ENCODE measurements around the gene DIAPH2. TPM values are rescaled to one million over a fixed set of nuclear protein-coding genes. Genes with fewer than 3 reads are reported as not detected.

DIAPH2 gene
- total RNA-seq, 2 donors from 2014 or later = 42.4 to 66.0 TPM

GRCh38 chrX:96685210-96686099, 813 bp downstream of the DIAPH2 start:
- Histone ChIP-seq H3K27ac (peak overlapping the region; percentile 69 to 77), H3K4me3 (peak overlapping the region; percentile 87)
- no peak for TF ChIP-seq CTCF (IDR thresholded peaks at IDR 0.05)

GRCh38 chrX:96687776-96688175, 3.1 kb downstream of the DIAPH2 start:
- TF ChIP-seq CTCF (IDR thresholded peaks at IDR 0.05) = no peak
- H3K27ac ChIP-seq = no peak overlapping the region
- peaks cover 0 to 17% of the 10 kb centered on the region in 2 donors for H3K4me1 ChIP-seq (ENCODE audit: control insufficient read depth in 1 of 2, low read depth in 2 of 2)
- DNase-seq (ENCODE audit: low spot score) (no peak), ATAC-seq (ENCODE audit: insufficient number of reproducible peaks, low FRiP score, low read depth) (no peak)
- H3K9me3 ChIP-seq = no peaks in the 10 kb centered on the region
- H3K4me3 ChIP-seq = no peak overlapping the region
- H3K27me3 ChIP-seq (replicated peaks; ENCODE audit: insufficient read depth) = no peaks in the 10 kb centered on the region
- H3K36me3 ChIP-seq = no peaks in the 10 kb centered on the region

More at GRCh38 chrX:96685210-96686099, 813 bp downstream of the DIAPH2 start:
- Histone ChIP-seq H3K27me3 (replicated peaks; ENCODE audit: insufficient read depth) (no peaks in the 10 kb centered on the region), H3K36me3 (no peaks in the 10 kb centered on the region), H3K4me1 (ENCODE audit: control insufficient read depth in 1 of 2, low read depth in 2 of 2) (peaks cover 0 to 7% of the 10 kb centered on the region in 2 donors), H3K9me3 (no peaks in the 10 kb centered on the region)
- ATAC-seq (ENCODE audit: insufficient number of reproducible peaks, low FRiP score, low read depth) (peak; percentile 20), DNase-seq (ENCODE audit: low spot score) (peak; percentile 2)

GRCh38 chrX:96688789-96689188, 4.1 kb downstream of the DIAPH2 start:
- H3K27me3 ChIP-seq (replicated peaks; ENCODE audit: insufficient read depth) = no peaks in the 10 kb centered on the region
- TF ChIP-seq CTCF (IDR thresholded peaks at IDR 0.05) = no peak
- H3K27ac ChIP-seq = no peak overlapping the region
- DNase-seq (ENCODE audit: low spot score) = no peak
- H3K36me3 ChIP-seq = no peaks in the 10 kb centered on the region
- H3K9me3 ChIP-seq = no peaks in the 10 kb centered on the region
- H3K4me3 ChIP-seq = no peak overlapping the region
- ATAC-seq (ENCODE audit: insufficient number of reproducible peaks, low FRiP score, low read depth) = no peak
- peaks cover 0 to 17% of the 10 kb centered on the region in 2 donors for H3K4me1 ChIP-seq (ENCODE audit: control insufficient read depth in 1 of 2, low read depth in 2 of 2)

DNA sequence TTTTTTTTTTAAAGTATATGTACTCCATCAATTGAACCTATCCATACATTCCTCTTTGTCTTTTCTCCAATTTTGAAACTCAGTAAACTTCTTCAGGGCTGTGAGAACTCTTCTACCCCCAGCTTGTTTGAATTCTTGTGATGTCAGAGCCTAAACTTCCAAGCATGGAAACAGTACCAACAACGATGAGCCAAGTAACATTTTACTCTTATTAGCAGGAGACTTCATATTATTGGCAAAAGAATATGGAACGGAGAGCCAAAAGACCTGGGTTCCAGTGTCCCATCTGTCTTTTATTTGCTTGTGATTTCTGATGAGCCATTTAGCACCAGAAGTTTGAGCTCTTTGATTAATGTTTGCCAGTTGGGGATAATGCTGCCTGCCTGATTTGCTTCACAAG, 5.3 kb downstream of the DIAPH2 start:
- H3K27me3 ChIP-seq (replicated peaks; ENCODE audit: insufficient read depth) = no peaks in the 10 kb centered on the region
- H3K27ac ChIP-seq = no peak overlapping the region
- H3K4me1 ChIP-seq (ENCODE audit: control insufficient read depth in 1 of 2, low read depth in 2 of 2) = peaks cover 0 to 17% of the 10 kb centered on the region in 2 donors
- no peak for TF ChIP-seq CTCF (IDR thresholded peaks at IDR 0.05)
- H3K36me3 ChIP-seq = no peaks in the 10 kb centered on the region
- ATAC-seq (ENCODE audit: insufficient number of reproducible peaks, low FRiP score, low read depth) (no peak), DNase-seq (ENCODE audit: low spot score) (no peak)
- H3K9me3 ChIP-seq = no peaks in the 10 kb centered on the region
- H3K4me3 ChIP-seq = no peak overlapping the region

GRCh38 chrX:96692454-96692853, 7.8 kb downstream of the DIAPH2 start:
- ATAC-seq (ENCODE audit: insufficient number of reproducible peaks, low FRiP score, low read depth) = no peak
- H3K9me3 ChIP-seq = no peaks in the 10 kb centered on the region
- H3K36me3 ChIP-seq = no peaks in the 10 kb centered on the region
- no peak overlapping the region for H3K4me3 ChIP-seq
- TF ChIP-seq CTCF (IDR thresholded peaks at IDR 0.05) = no peak
- peak overlapping the region in 1 of 2 donors; percentile 23 for H3K27ac ChIP-seq
- H3K4me1 ChIP-seq (ENCODE audit: control insufficient read depth in 1 of 2, low read depth in 2 of 2) = peaks cover 0 to 17% of the 10 kb centered on the region in 2 donors
- DNase-seq (ENCODE audit: low spot score) = no peak
- H3K27me3 ChIP-seq (replicated peaks; ENCODE audit: insufficient read depth) = no peaks in the 10 kb centered on the region
